Left renal cortex interstitium (tissue), 4 donors: ENCODE results near the gene AKAP6. TPM values are rescaled to one million over a fixed set of nuclear protein-coding genes. Genes with fewer than 3 reads are reported as not detected.

ENCODE experiments used
- DNase-seq, 4 donors: peaks; one replicate each; pipeline ENCODE4 v3.0.0-alpha.2; 2013; ENCODE audit warnings: low read depth in 4 of 4, low spot score in 2 of 4, missing footprints in 1 of 4
- polyA plus RNA-seq, 4 donors: library from polyadenylated mRNA; unstranded; fragments of 120-200 nt; gene quantifications; one replicate each; pipeline ENCODE4 v1.2.1, GENCODE V29; 2013; ENCODE audit not compliant: insufficient read length in 4 of 4

AKAP6 gene, protein sequence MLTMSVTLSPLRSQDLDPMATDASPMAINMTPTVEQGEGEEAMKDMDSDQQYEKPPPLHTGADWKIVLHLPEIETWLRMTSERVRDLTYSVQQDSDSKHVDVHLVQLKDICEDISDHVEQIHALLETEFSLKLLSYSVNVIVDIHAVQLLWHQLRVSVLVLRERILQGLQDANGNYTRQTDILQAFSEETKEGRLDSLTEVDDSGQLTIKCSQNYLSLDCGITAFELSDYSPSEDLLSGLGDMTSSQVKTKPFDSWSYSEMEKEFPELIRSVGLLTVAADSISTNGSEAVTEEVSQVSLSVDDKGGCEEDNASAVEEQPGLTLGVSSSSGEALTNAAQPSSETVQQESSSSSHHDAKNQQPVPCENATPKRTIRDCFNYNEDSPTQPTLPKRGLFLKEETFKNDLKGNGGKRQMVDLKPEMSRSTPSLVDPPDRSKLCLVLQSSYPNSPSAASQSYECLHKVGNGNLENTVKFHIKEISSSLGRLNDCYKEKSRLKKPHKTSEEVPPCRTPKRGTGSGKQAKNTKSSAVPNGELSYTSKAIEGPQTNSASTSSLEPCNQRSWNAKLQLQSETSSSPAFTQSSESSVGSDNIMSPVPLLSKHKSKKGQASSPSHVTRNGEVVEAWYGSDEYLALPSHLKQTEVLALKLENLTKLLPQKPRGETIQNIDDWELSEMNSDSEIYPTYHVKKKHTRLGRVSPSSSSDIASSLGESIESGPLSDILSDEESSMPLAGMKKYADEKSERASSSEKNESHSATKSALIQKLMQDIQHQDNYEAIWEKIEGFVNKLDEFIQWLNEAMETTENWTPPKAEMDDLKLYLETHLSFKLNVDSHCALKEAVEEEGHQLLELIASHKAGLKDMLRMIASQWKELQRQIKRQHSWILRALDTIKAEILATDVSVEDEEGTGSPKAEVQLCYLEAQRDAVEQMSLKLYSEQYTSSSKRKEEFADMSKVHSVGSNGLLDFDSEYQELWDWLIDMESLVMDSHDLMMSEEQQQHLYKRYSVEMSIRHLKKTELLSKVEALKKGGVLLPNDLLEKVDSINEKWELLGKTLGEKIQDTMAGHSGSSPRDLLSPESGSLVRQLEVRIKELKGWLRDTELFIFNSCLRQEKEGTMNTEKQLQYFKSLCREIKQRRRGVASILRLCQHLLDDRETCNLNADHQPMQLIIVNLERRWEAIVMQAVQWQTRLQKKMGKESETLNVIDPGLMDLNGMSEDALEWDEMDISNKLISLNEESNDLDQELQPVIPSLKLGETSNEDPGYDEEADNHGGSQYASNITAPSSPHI (N-terminal part only)
- 1 to 10 TPM; 1.8 to 3.6 (median 3.1) TPM for polyA plus RNA-seq

- no peak for DNase-seq
Measured at GRCh38 chr14:32329146-32329545, at the start of gene AKAP6. Gene AKAP6 (plus strand): TSS chr14:32329298. CDS start chr14:32433494, 104,196 bp downstream.

DNA sequence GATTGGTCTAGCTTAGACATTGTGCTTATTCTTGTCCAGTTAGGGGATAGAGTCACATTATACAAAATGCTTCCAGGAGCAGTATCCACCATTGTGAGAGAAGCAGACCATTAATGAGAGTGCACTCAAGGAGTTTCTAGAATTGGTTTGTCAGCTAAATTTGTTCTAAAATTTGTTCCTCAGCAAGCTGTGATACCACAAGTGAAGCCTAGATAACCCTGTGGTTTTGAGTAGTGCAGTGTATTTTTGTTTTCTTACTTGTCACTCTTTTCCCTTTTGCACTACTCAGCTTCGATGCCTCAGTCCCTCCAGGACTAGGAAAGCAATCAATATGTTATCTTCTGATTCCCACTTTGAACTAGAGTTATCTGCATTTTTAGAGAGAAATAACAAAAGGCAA lies 42.5 kb upstream of the AKAP6 start:
- no peak for DNase-seq

- DNase-seq, result no peak
Measured at GRCh38 chr14:32296366-32296765, 32.7 kb upstream of the AKAP6 start.

GRCh38 chr14:32298346-32298745 lies 30.8 kb upstream of the AKAP6 start:
- DNase-seq, result no peak

DNA sequence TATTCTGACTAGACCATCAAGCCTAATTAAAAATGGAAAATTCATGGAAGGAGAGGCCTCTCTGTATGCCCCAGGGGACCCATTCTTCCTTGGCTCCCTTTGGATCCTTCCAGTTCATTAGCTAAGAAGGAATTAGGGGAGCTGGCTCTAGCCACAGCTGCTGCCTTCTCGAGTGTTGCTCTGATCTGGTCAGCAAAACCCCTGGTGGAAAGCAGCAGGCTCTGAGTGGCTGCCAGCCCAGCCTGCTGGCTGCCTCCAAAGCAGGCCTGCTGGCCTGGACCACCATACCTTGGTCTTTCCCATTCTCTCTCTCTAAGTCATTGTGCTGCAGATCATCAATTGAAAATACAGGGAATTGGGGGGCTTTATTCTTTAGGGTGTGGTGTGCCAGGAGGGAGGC lies 29.0 kb upstream of the AKAP6 start:
- no peak for DNase-seq

DNA sequence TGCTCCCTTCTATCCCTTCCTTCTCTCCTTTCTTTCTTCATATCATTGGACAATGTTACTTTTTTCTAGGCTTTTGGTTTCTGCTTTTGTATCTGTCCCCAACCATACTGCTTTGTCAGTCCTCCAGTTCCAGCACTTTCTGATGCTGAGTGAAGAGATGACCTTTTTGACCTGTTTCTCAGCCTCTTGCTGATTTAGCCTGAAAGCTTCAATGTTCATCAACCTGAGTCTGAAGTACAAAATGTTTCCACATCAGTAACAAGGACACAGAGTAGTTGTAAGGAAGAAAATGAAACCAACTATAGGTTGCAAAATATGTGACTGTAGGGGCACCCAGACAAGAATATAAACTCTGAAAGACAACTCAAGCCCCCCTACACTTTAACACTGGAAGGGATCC lies 25.2 kb upstream of the AKAP6 start:
- DNase-seq, result no peak

- DNase-seq, result no peak
Measured at GRCh38 chr14:32304296-32304695, 24.8 kb upstream of the AKAP6 start.

DNA sequence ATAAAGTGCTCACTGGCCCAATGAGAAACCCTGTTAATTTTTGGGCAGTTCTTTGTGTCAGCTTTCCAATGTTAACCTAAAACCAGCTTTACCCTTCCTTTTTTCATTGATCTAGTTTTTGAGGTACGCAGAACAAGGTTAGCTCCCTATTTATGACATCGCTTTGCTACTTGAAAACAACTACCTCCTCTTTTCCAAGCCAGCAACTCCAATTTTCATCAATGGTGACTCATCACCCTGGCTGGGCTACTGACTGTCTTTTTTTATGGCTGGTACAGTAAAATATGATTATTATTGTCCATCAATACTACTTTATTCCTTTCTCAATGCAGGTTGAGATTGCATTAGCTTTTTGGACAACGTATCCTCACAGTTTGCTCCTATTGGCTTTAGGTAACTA lies 22.5 kb upstream of the AKAP6 start:
- no peak for DNase-seq

- no peak for DNase-seq
Measured at GRCh38 chr14:32307881-32308582, 21.1 kb upstream of the AKAP6 start.

DNA sequence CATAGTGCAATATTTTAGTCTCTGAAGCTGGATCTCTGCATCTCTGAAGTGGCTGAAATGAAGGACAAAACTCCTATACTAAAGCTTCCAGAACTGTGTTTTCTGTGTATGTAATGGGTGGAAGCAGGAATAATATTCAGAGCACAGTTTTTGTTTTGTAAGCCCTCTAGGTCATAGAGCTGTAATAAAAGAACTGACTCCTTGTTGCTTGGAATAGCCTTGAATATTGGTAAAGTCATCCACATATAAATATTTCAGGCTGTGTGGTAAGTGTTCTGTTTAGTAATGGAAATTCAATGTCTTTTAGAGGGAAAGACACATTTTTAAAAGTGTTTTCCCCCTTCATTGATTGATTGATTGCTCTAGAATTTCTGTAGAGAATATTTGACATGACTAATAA lies 18.2 kb upstream of the AKAP6 start:
- DNase-seq, result no peak

GRCh38 chr14:32311294-32312009 lies 17.6 kb upstream of the AKAP6 start:
- no peak for DNase-seq

GRCh38 chr14:32312010-32312331 lies 17.1 kb upstream of the AKAP6 start:
- DNase-seq, result no peak

DNA sequence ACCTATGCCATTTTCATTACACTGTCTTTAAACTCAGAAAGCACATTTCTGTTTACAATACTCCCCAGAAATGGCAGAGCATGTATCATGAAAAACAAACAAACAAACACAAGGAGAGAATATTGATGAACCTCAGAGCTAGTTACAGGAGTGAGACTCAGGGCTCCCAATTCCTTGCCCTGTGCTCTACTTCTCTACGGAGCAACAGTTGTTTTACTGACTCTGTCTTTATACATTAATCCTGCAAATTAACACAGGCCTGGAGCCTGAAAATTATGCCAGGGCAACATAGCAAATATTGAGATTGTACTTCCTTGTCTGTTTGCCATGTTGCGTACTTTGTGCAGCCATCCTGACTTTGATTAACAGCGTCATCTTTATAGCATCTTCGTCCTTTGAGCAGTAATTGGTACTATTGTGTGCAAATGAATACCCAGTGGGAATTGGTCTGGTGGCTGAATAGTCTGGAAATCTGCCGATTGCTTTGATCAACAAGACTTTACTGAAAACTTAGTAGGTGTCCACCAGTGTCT lies 15.2 kb upstream of the AKAP6 start:
- DNase-seq, result no peak

DNA sequence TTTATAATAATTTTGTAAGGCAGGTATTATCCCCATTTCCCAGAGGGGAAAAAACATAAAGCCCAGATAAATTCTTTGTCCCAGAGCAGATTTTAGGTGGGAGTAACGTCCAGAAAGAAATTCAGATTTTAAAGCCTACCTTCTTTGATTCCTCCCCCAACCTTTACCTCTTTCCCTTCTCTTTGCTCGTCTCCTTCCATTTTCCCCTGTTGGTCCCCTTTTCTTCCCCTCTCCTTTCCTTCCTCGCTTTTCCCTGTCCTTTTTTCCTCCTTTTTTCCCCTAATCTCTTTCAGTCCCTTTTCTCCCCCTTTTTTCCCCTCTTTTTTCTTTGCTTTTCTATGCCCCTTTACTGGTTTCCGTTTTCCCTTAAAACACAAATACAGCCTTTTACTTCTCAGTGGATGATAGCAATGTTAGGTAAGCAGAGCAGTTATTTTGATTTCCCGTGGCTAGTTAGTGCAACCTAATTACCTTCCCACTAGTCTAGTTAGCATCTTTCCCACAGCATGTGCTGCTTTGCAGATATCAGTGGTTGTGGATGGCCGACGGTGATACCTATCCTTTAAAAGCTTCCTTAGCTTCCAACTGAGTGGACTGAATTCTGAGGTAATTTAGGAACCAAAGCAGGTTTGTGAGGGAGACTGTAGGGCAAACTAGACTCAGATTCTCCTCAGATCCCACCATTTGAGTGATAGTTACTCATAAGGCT lies 10.9 kb upstream of the AKAP6 start:
- no peak for DNase-seq

DNA sequence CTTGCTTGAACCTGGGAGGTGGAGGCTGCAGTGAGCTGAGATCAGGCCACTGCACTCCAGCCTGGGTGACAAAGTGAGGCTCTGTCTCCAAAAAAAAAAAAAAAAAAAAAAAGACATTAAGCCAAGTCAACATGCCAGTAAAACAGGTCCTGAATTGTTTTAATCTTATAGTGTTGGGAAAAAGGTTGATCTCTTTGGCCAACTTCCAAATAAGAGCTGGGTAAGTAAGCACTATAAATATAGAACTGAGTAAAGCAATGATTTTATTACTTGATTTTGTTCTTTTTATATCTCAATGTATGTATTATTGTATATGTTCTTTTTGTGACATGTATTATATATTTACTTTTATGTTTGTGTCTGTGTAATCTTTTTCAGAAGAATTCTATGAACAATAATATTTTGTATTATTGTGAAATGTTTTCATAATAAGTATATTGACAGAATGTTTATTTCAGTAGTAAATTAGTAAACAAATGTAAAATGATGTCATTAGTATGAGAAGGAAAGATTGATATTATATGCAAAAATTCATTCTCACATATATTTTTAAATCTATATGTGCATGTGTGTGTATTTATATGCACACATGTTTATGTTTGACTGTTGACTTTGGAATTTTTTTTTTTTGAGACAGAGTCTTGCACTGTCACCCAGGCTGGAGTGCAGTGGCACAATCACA lies 9.6 kb upstream of the AKAP6 start:
- DNase-seq, result no peak

DNA sequence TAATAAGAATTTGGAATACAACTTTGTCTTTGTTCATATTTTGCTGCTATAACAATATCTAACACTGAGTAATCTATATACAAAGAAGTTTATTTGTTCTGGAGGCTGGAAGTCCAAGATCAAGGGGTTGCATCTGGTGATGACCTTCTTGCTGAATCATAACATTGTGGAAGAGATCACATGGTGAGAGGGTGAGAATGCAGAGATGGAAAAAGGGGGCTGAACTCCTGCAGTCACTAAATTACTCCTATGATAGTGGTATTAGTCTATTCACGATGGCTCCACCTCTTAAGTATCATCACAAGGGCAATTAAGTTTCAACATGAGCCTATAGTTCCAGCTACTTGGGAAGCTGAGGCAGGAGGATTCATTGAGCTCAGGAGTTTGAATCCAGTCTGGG lies 4.5 kb upstream of the AKAP6 start:
- no peak for DNase-seq

- DNase-seq, result no peak
Measured at GRCh38 chr14:32327255-32327961, 1.7 kb upstream of the AKAP6 start.
